Mammary epithelial cell (primary cell): Measurements from ENCODE around the gene UBE2Z.

Source experiments
- EZH2 ChIP-seq: IDR thresholded peaks from 2 replicates; pipeline ENCODE4 v1.6.1; 2012; ENCODE audit warnings: low read length, inconsistent platforms, borderline replicate concordance
- TF ChIP-seq, protein P1 (sequence below), 2 donors: IDR thresholded peaks in 1 of 2; conservative IDR thresholded peaks in 1 of 2; 2 replicates each; pipeline ENCODE4 v1.5.1; 2011 to 2012; ENCODE audit warnings: inconsistent platforms in 2 of 2, low read length in 2 of 2, mild to moderate bottlenecking in 2 of 2, control low read depth in 1 of 2, low read depth in 1 of 2; ENCODE audit not compliant: insufficient read depth in 1 of 2; ENCODE audit errors: extremely low read depth in 1 of 2

- TF ChIP-seq, protein P1, sequence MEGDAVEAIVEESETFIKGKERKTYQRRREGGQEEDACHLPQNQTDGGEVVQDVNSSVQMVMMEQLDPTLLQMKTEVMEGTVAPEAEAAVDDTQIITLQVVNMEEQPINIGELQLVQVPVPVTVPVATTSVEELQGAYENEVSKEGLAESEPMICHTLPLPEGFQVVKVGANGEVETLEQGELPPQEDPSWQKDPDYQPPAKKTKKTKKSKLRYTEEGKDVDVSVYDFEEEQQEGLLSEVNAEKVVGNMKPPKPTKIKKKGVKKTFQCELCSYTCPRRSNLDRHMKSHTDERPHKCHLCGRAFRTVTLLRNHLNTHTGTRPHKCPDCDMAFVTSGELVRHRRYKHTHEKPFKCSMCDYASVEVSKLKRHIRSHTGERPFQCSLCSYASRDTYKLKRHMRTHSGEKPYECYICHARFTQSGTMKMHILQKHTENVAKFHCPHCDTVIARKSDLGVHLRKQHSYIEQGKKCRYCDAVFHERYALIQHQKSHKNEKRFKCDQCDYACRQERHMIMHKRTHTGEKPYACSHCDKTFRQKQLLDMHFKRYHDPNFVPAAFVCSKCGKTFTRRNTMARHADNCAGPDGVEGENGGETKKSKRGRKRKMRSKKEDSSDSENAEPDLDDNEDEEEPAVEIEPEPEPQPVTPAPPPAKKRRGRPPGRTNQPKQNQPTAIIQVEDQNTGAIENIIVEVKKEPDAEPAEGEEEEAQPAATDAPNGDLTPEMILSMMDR (conservative IDR thresholded peaks at IDR 0.05 in 1 of 2, IDR thresholded peaks at IDR 0.05 in 1 of 2; ENCODE audit: extremely low read depth in 1 of 2, insufficient read depth in 1 of 2, low read depth in 1 of 2, low read length in 2 of 2), result no peak
- TF ChIP-seq EZH2, result no peak
These were observed 25.9 kb upstream of the UBE2Z start for GRCh38 chr17:48882272-48882671.
